Measurements from ENCODE around the gene RGR. TPM values are rescaled to one million over a fixed set of nuclear protein-coding genes. Genes with fewer than 3 reads are reported as not detected.
A peak's percentile ranks its signal among the peaks of the same experiment; 100 is the strongest.

Gene RGR
- total RNA-seq, 2 donors from 2014 or later = not detected

GRCh38 chr10:84247496-84247895, 2.6 kb downstream of the RGR start:
- Histone ChIP-seq H3K27me3 (no peaks in the 10 kb centered on the region), H3K9ac (ENCODE audit: low read depth in 2 of 2, low read length in 2 of 2) (no peak overlapping the region), H3K36me3 (no peaks in the 10 kb centered on the region), H3K27ac (no peak overlapping the region), H3K4me1 (no peaks in the 10 kb centered on the region), H3K9me3 (no peaks in the 10 kb centered on the region), H3K4me3 (no peak overlapping the region)
- intact Hi-C loops (cut with DNase I) = no loop called here
- no peak for DNase-seq
- TF ChIP-seq CTCF (IDR thresholded peaks at IDR 0.05) = no peak

- DNase-seq = no peak
- H3K9ac ChIP-seq (ENCODE audit: low read depth in 2 of 2, low read length in 2 of 2) = no peak overlapping the region
- H3K27me3 ChIP-seq = no peaks in the 10 kb centered on the region
- intact Hi-C loops (cut with DNase I) = no loop called here
- H3K9me3 ChIP-seq = no peaks in the 10 kb centered on the region
- H3K4me3 ChIP-seq = no peak overlapping the region
- H3K27ac ChIP-seq = no peak overlapping the region
- TF ChIP-seq CTCF (IDR thresholded peaks at IDR 0.05) = no peak
- no peaks in the 10 kb centered on the region for H3K4me1 ChIP-seq
- H3K36me3 ChIP-seq = no peaks in the 10 kb centered on the region
Measured at GRCh38 chr10:84248794-84249193, 3.9 kb downstream of the RGR start.

GRCh38 chr10:84254552-84255478, 10.0 kb downstream of the RGR start:
- Histone ChIP-seq H3K4me3 (no peak overlapping the region), H3K27me3 (no peaks in the 10 kb centered on the region), H3K36me3 (no peaks in the 10 kb centered on the region), H3K9me3 (no peaks in the 10 kb centered on the region), H3K9ac (ENCODE audit: low read depth in 2 of 2, low read length in 2 of 2) (no peak overlapping the region), H3K27ac (no peak overlapping the region), H3K4me1 (no peaks in the 10 kb centered on the region)
- intact Hi-C loops (cut with DNase I) = no loop called here
- no peak for DNase-seq
- no peak for TF ChIP-seq CTCF (IDR thresholded peaks at IDR 0.05)

- intact Hi-C loops (cut with DNase I) = no loop called here
- Histone ChIP-seq H3K4me1 (no peaks in the 10 kb centered on the region), H3K9ac (ENCODE audit: low read depth in 2 of 2, low read length in 2 of 2) (no peak overlapping the region), H3K27me3 (no peaks in the 10 kb centered on the region), H3K36me3 (no peaks in the 10 kb centered on the region), H3K4me3 (no peak overlapping the region), H3K9me3 (no peaks in the 10 kb centered on the region), H3K27ac (no peak overlapping the region)
- peak; percentile 62 for DNase-seq
- TF ChIP-seq CTCF (IDR thresholded peaks at IDR 0.05) = peak; percentile 58
Measured at GRCh38 chr10:84256510-84257342, 11.9 kb downstream of the RGR start.

GRCh38 chr10:84257343-84258020, 12.6 kb downstream of the RGR start:
- Histone ChIP-seq H3K27ac (no peak overlapping the region), H3K36me3 (no peaks in the 10 kb centered on the region), H3K4me3 (no peak overlapping the region), H3K9me3 (no peaks in the 10 kb centered on the region), H3K4me1 (no peaks in the 10 kb centered on the region), H3K27me3 (no peaks in the 10 kb centered on the region), H3K9ac (ENCODE audit: low read depth in 2 of 2, low read length in 2 of 2) (no peak overlapping the region)
- intact Hi-C loops (cut with DNase I) = no loop called here
- TF ChIP-seq CTCF (IDR thresholded peaks at IDR 0.05) = no peak
- no peak for DNase-seq
